ENCODE data around the gene ADIG. TPM values are rescaled to one million over a fixed set of nuclear protein-coding genes. Genes with fewer than 3 reads are reported as not detected.
"Not testable (repeated sequence)": the region's sequence is repeated elsewhere in the genome, so short reads cannot be mapped to it uniquely, and the experiment has no call there.

The ADIG gene
- polyA plus RNA-seq, 4 donors = not detected

- DNase-seq (ENCODE audit: low read depth in 4 of 4, low spot score in 3 of 4) = no peak
Observed at GRCh38 chr20:38569747-38570525, 11.1 kb upstream of the ADIG start.

- no peak for DNase-seq (ENCODE audit: low read depth in 4 of 4, low spot score in 3 of 4)
Observed at GRCh38 chr20:38573413-38573812, 7.6 kb upstream of the ADIG start.

GRCh38 chr20:38579219-38579910, 1.6 kb upstream of the ADIG start:
- DNase-seq (ENCODE audit: low read depth in 4 of 4, low spot score in 3 of 4) = no peak

GRCh38 chr20:38579921-38580320, 1.1 kb upstream of the ADIG start:
- DNase-seq (ENCODE audit: low read depth in 4 of 4, low spot score in 3 of 4) = no peak

GRCh38 chr20:38581830-38582358, 897 bp downstream of the ADIG start:
- DNase-seq (ENCODE audit: low read depth in 4 of 4, low spot score in 3 of 4) = no peak

- no peak for DNase-seq (ENCODE audit: low read depth in 4 of 4, low spot score in 3 of 4)
Observed at GRCh38 chr20:38583306-38583705, 2.3 kb downstream of the ADIG start.

- DNase-seq (ENCODE audit: low read depth in 4 of 4, low spot score in 3 of 4) = no peak
Observed at GRCh38 chr20:38584099-38584763, 3.2 kb downstream of the ADIG start.

GRCh38 chr20:38585404-38586180, 4.6 kb downstream of the ADIG start:
- no peak for DNase-seq (ENCODE audit: low read depth in 4 of 4, low spot score in 3 of 4)

- DNase-seq (ENCODE audit: low read depth in 4 of 4, low spot score in 3 of 4) = no peak
Observed at GRCh38 chr20:38586181-38586525, 5.2 kb downstream of the ADIG start.

- no peak for DNase-seq (ENCODE audit: low read depth in 4 of 4, low spot score in 3 of 4)
Observed at GRCh38 chr20:38588303-38588702, 7.3 kb downstream of the ADIG start.

GRCh38 chr20:38589351-38589750, 8.4 kb downstream of the ADIG start:
- DNase-seq (ENCODE audit: low read depth in 4 of 4, low spot score in 3 of 4) = no peak

GRCh38 chr20:38589967-38590675, 9.1 kb downstream of the ADIG start:
- DNase-seq (ENCODE audit: low read depth in 4 of 4, low spot score in 3 of 4) = no peak

GRCh38 chr20:38590676-38591473, 9.9 kb downstream of the ADIG start:
- no peak for DNase-seq (ENCODE audit: low read depth in 4 of 4, low spot score in 3 of 4)

- DNase-seq (ENCODE audit: low read depth in 4 of 4, low spot score in 3 of 4) = no peak
Observed at GRCh38 chr20:38591474-38592410, 10.7 kb downstream of the ADIG start.

- DNase-seq (ENCODE audit: low read depth in 4 of 4, low spot score in 3 of 4) = not testable (repeated sequence)
Observed at GRCh38 chr20:38592411-38592790, 11.4 kb downstream of the ADIG start.

- not testable (repeated sequence) for DNase-seq (ENCODE audit: low read depth in 4 of 4, low spot score in 3 of 4)
Observed at GRCh38 chr20:38594281-38594680, 13.3 kb downstream of the ADIG start.

GRCh38 chr20:38595886-38596285, 14.9 kb downstream of the ADIG start:
- not testable (repeated sequence) for DNase-seq (ENCODE audit: low read depth in 4 of 4, low spot score in 3 of 4)

GRCh38 chr20:38599410-38599882, 18.4 kb downstream of the ADIG start:
- DNase-seq (ENCODE audit: low read depth in 4 of 4, low spot score in 3 of 4) = peak in 2 of 4 donors; percentile 17 to 22
